Measurements from ENCODE around the gene TSEN34. TPM values are rescaled to one million over a fixed set of nuclear protein-coding genes. Genes with fewer than 3 reads are reported as not detected.
A peak's percentile ranks its signal among the peaks of the same experiment; 100 is the strongest.
"Not testable (repeated sequence)": the region's sequence is repeated elsewhere in the genome, so short reads cannot be mapped to it uniquely, and the experiment has no call there.

Gene TSEN34
- total RNA-seq, 1 experiment from 2014 or later = 52.2 TPM

- BruUV-seq (replicated peaks) = no TSS peak
- H3K4me3 Mint-ChIP-seq (ENCODE audit: low read depth, unreplicated experiment) = no peak overlapping the region
- DNase-seq = no peak
- peak overlapping the region; percentile 24 for H3K27ac Mint-ChIP-seq (ENCODE audit: unreplicated experiment)
- peaks cover 75% of the 10 kb centered on the region for H3K36me3 Mint-ChIP-seq (ENCODE audit: insufficient read depth, unreplicated experiment)
- peaks cover 2% of the 10 kb centered on the region for H3K9me3 Mint-ChIP-seq (ENCODE audit: low read depth, unreplicated experiment)
- H3K4me1 Mint-ChIP-seq (ENCODE audit: low read depth, unreplicated experiment) = peaks cover 7% of the 10 kb centered on the region
- intact Hi-C loops (cut with micrococcal nuclease; ENCODE audit: unreplicated experiment) = no loop called here
- no peaks in the 10 kb centered on the region for H3K27me3 Mint-ChIP-seq (ENCODE audit: unreplicated experiment)
- CTCF ChIA-PET = interaction anchor here (1.9 kb wide), 1 partner anchor 20 kb away, joined by 5 read pairs; the partner anchor contains the start of gene MBOAT7
- TF ChIP-seq, protein P1, sequence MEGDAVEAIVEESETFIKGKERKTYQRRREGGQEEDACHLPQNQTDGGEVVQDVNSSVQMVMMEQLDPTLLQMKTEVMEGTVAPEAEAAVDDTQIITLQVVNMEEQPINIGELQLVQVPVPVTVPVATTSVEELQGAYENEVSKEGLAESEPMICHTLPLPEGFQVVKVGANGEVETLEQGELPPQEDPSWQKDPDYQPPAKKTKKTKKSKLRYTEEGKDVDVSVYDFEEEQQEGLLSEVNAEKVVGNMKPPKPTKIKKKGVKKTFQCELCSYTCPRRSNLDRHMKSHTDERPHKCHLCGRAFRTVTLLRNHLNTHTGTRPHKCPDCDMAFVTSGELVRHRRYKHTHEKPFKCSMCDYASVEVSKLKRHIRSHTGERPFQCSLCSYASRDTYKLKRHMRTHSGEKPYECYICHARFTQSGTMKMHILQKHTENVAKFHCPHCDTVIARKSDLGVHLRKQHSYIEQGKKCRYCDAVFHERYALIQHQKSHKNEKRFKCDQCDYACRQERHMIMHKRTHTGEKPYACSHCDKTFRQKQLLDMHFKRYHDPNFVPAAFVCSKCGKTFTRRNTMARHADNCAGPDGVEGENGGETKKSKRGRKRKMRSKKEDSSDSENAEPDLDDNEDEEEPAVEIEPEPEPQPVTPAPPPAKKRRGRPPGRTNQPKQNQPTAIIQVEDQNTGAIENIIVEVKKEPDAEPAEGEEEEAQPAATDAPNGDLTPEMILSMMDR (IDR thresholded peaks at IDR 0.05; ENCODE audit: unreplicated experiment) = no peak
These were observed 21.9 kb upstream of the TSEN34 start for GRCh38 chr19:54169149-54169740.

DNA sequence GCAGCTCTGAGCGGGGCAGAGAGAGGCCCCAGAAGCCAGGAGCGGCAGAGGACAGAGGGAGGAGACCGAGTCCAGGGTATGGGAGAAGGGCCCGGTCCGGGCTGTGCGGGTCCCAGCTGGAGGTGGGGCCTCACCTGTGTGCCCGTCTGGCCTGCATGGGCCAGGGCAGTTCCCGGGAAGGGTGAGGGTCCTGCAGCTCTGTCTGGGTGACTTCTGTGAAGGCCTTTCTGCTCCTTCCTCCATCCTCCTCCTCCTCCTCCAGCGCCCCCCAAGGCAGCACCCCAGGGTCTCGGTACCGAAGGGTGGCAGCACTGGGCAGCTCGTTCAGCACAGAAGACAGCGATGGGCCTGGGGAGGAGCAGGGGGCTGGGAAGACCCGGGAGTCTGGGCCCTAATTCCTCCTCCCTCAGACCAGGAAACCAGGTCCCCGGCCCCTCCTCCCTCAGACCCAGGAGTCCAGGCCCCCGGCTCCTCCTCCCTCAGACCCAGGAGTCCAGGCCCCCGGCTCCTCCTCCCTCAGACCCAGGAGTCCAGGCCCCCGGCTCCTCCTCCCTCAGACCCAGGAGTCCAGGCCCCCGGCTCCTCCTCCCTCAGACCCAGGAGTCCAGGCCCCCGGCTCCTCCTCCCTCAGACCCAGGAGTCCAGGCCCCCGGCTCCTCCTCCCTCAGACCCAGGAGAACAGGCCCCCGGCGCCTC, 19.2 kb upstream of the TSEN34 start:
- CTCF ChIA-PET = interaction anchor here (3.5 kb wide), 1 partner anchor 17 kb away, joined by 35 read pairs; the partner anchor contains the start of genes MBOAT7 and TSEN34
- H3K27me3 Mint-ChIP-seq (ENCODE audit: unreplicated experiment); BruUV-seq (replicated peaks); H3K9me3 Mint-ChIP-seq (ENCODE audit: low read depth, unreplicated experiment); intact Hi-C loops (cut with micrococcal nuclease; ENCODE audit: unreplicated experiment); H3K4me1 Mint-ChIP-seq (ENCODE audit: low read depth, unreplicated experiment): not testable (repeated sequence)
- H3K27ac Mint-ChIP-seq (ENCODE audit: unreplicated experiment) = peak overlapping the region; percentile 95
- peak; percentile 37 for DNase-seq
- peak overlapping the region; percentile 95 for H3K4me3 Mint-ChIP-seq (ENCODE audit: low read depth, unreplicated experiment)
- peaks cover 79% of the 10 kb centered on the region for H3K36me3 Mint-ChIP-seq (ENCODE audit: insufficient read depth, unreplicated experiment)

- no peaks in the 10 kb centered on the region for H3K27me3 Mint-ChIP-seq (ENCODE audit: unreplicated experiment)
- peak; percentile 95 for DNase-seq
- H3K4me3 Mint-ChIP-seq (ENCODE audit: low read depth, unreplicated experiment) = peak within 1 kb of the TSS; percentile 95
- TF ChIP-seq, protein P1 (IDR thresholded peaks at IDR 0.05; ENCODE audit: unreplicated experiment) = peak; percentile 83
- H3K4me1 Mint-ChIP-seq (ENCODE audit: low read depth, unreplicated experiment) = no peaks in the 10 kb centered on the region
- H3K9me3 Mint-ChIP-seq (ENCODE audit: low read depth, unreplicated experiment) = no peaks in the 10 kb centered on the region
- H3K36me3 Mint-ChIP-seq (ENCODE audit: insufficient read depth, unreplicated experiment) = peaks cover 78% of the 10 kb centered on the region
- no TSS peak for BruUV-seq (replicated peaks)
- H3K27ac Mint-ChIP-seq (ENCODE audit: unreplicated experiment) = peak within 1 kb of the TSS; percentile 95
- CTCF ChIA-PET = interaction anchor here (0.6 to 3.5 kb wide), 11 partner anchors 10 to 204 kb away, joined by 3 to 35 read pairs (median 6); partner anchors contain the start of genes LENG1, MBOAT7, RPS9 and TSEN34
- intact Hi-C loops (cut with micrococcal nuclease; ENCODE audit: unreplicated experiment) = loop anchor here (1.0 kb wide), 1 partner anchor 59 kb away; no protein-coding TSS in a partner anchor
These were observed 18.4 kb upstream of the TSEN34 start, which contains the start of gene TMC4 for GRCh38 chr19:54172471-54173358. Gene TMC4 (minus strand): TSS chr19:54173160. CDS start chr19:54173117, 43 bp downstream.

- no peaks in the 10 kb centered on the region for H3K27me3 Mint-ChIP-seq (ENCODE audit: unreplicated experiment)
- no peaks in the 10 kb centered on the region for H3K9me3 Mint-ChIP-seq (ENCODE audit: low read depth, unreplicated experiment)
- BruUV-seq (replicated peaks) = TSS peak; percentile 23
- CTCF ChIA-PET = interaction anchor here (0.6 to 3.5 kb wide), 10 partner anchors 13 to 203 kb away, joined by 3 to 35 read pairs (median 6); partner anchors contain the start of genes LENG1, MBOAT7, RPS9 and TSEN34
- peak overlapping the region; percentile 95 for H3K27ac Mint-ChIP-seq (ENCODE audit: unreplicated experiment)
- TF ChIP-seq, protein P1 (IDR thresholded peaks at IDR 0.05; ENCODE audit: unreplicated experiment) = no peak
- DNase-seq = no peak
- intact Hi-C loops (cut with micrococcal nuclease; ENCODE audit: unreplicated experiment) = loop anchor here (1.0 kb wide), 1 partner anchor 58 kb away; no protein-coding TSS in a partner anchor
- peaks cover 78% of the 10 kb centered on the region for H3K36me3 Mint-ChIP-seq (ENCODE audit: insufficient read depth, unreplicated experiment)
- peak overlapping the region; percentile 95 for H3K4me3 Mint-ChIP-seq (ENCODE audit: low read depth, unreplicated experiment)
- no peaks in the 10 kb centered on the region for H3K4me1 Mint-ChIP-seq (ENCODE audit: low read depth, unreplicated experiment)
These were observed 17.8 kb upstream of the TSEN34 start for GRCh38 chr19:54173359-54173699.
